DMS53 treated with DMSO at 0.1 percent for 48 hours (cell line): Measurements from ENCODE around the gene SNRNP200.

ENCODE experiments used
- DNase-seq: peaks from one replicate; lab custom pipeline; 2025; ENCODE audit not compliant: unreplicated experiment; lab: John Stamatoyannopoulos, UW

The SNRNP200 gene

DNA sequence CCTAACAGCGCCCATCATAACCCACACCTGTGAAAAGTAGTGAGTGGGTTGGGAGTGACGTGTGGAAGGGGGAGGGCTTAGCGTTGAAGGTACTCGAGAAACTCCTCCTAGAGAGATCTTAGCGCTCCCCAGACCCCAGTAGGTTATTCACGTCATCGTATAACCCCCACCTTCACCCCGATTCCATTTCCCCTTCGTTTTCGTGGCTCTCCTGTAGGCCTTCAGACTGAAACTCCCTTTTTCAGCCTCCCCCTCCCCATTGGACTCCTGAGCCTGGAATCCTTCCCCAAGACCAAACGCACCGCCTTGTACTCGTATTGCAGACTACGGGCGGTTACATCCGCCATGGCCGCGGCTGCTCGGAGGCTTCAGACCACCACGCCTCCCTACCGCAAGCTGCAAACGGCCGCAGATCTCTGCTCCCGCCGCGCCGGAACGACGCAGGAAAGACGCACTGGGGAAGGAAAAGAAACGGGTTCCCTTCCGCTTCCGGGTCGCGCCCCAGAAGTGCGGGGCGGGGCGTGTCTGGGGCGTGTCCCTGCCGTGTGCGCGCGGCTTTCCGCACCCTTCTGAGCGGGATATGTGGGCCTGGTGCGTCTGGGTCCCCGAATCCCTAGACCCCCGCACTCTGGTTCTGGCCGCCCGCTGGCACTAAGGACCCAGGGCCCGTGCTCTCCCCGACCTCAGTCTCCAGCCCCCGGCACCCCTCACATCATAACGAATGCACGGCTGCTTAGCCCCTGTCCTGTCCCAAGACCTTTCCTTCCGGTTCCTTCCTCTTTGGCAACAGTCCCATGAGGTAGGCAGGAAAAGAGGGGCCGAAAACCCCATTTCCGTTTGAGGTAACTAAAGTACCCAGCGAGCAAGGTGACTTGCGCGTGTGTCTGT is at the start of gene SNRNP200:
Gene SNRNP200 (minus strand): TSS at position 456 of the 888 bp plus-strand sequence. CDS start 109 bp downstream, at position 347.
- DNase-seq, result peak; percentile 88

DNA sequence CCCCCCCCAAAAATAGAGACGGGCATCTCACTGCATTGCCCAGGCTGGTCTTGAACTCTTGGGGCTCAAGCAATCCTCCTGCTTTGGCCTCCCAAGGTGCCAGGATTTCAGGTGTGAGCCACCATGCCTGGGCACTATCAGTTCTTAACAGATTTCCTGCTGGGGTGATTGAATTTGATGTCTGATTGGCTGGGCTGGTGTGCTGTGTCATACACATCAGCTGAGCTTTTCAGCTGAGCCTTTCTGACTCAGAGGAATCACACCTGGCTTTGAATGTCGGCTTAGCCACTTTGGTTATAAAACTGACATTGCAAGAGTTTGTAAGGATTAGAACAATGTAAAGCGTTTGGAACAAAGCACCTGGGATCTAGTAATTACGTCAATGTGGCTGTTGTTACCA is 49.1 kb upstream of the SNRNP200 start:
- no peak for DNase-seq

DNA sequence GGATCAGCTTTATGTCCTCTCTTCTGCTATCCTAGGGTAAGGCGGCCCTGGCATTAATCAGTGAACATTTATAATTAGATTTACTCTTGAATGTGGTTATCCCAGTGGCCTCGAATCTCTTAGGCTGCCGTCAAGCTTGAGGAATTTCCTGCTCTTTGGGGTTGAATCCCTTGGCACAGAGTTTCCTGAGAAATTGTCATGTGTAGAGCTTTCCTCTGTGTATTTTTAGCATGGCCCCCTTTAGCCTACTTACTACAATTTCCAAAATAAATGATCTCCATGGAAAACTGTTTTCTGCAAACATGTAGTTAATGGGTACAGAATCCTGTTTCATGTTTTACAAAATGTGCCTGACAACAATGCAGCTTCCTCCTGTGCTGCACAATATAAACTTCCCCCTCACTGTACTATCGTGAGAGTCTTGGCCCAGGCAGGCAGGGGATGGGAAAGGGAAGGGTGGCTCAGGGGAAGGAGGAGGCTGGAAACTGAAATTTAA is 48.3 kb upstream of the SNRNP200 start:
- DNase-seq, result no peak

DNA sequence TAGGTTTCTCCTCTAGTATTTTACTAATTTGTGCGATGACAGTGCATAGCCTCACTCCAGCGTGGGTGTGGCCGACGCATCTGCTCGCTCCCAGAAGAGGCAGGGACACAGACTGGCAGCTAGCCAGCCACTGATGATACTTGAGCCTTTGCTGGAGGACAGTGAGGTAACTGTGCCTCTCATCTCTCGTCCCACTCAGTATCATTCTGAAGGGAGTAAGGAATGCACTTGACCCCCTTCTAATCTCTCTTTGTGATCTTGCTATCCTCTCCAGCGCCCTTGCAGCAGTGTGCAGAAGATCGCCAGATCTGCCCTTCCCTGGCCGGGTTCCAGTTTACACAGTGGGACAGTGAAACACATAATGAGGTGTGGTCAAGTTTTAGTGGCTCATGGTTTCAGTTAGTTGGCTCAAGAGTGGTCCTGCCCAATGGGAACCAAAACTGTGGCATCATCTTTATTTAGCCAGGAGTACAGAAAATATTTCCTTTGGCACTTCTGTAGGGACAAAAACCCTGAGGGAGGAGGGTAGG is 47.8 kb upstream of the SNRNP200 start:
- DNase-seq, result peak; percentile 97

DNA sequence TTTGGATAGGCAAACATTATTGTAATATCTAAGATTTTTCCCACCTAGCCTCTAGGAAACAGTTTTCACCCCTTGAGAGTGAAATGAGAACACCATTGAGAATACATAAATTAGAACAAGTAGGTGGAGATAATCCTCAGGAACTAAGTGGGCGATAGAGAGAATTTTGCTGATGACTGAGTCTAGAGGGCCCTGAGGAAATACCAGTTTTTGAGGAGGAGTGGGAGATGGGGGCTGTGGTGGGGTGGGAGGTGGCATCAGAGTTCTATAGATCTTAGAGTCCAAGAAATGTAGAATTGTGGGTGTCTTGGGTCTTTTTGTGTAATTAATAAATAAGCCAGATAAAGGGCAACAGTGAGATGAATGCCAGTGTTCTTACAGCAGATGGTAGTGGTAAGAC is 42.0 kb upstream of the SNRNP200 start:
- no peak for DNase-seq

DNA sequence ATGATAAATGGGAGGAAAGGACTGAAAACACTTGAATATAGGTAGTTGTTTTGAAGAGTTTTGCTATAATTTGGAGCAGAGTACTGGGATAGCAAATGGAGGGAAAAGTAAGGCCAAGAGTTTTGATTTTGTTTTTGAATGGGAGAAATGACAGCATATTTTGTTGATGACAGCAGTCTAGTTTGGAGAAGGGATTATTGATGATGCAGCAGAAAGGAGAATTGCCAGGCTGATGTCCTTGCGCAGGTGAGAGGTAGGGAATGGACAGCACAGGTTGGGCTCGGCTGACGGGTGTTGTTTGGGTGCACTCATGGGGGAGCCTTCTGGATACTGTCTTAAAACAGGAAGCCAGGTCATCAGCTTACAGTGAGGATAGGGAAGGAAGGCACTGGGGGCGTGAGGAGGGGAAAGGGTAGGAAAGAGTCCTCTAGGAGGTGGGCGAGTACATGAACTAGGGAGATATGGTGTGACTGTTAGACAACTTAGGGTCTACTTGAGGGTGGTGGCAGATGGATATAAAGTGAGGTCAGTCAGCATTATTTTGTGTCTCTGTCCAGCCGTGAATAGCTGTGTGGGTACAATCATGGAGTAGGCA is 40.6 kb upstream of the SNRNP200 start:
- DNase-seq, result no peak

DNA sequence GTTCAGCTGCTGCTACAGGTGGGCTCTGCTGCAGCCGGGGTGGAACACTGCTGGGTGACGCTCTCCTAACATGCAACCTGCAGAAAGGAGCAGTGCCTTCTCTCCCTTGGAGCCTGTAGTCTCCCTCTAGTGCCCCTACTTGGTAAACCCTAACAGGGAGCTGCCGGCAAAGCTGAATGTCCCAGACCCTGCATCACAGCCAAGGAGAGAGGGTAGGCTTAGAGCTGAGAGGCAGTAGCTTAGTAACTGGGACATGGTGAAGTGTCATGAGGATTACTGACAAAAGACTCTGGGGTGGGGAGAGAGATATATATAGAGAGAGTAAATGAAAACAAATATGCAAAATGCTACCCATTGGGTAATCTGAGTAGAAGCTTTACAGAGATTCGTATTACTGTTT is 40.1 kb upstream of the SNRNP200 start:
- no peak for DNase-seq

DNA sequence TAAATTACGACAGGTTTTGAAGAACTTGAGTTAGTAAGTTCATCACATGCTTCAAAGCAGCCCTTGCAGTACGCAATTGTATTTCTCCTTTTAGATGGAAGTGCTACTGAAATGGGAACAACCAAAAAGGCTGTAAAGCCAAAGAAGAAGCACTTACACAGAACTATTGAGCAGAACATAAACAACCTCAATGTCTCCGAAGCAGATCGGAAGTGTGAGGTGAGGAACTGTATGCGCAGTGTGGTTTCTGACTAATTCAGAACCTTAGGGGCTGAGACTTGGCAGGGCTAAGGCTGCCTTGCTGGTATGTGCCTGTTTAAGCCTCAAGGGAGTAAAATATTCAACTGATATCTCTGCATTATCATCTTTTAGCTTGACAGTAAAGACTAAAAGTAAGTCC is 38.7 kb upstream of the SNRNP200 start:
- no peak for DNase-seq

DNA sequence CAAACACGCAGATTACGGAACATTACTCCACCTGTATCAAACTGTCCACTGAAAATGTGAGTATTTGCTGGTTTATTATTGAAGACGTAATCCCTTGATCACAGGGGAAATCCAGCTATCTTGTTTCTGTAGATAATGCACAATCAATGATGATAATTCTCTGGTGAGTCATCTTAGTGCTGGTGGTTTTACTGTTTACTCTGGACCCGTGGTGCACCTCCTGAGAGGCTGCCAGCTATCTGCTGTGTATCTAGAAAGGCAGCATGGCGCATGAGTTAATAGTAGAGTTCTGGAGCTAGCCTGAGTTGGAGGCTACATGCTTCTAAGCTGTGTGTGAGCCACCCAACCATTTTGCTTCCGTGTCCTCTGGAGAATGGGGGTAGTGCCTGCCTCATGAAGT is 36.7 kb upstream of the SNRNP200 start:
- DNase-seq, result peak; percentile 35

DNA sequence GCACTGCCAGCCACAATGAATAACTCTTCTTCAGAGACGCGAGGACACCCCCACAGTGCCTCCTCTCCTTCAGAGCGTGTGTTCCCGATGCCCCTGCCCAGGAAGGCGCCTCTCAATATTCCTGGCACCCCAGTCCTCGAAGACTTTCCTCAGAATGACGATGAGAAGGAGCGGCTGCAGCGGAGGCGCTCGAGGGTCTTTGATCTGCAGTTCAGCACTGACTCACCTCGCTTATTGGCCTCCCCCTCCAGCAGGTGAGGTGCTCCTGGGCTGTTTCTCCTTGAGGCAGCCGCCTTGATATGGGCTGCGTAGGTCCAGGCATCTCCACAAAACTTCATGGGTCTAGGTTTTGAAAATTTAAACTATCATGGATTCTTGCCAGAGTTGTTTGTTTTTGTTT is 36.3 kb upstream of the SNRNP200 start:
- no peak for DNase-seq

DNA sequence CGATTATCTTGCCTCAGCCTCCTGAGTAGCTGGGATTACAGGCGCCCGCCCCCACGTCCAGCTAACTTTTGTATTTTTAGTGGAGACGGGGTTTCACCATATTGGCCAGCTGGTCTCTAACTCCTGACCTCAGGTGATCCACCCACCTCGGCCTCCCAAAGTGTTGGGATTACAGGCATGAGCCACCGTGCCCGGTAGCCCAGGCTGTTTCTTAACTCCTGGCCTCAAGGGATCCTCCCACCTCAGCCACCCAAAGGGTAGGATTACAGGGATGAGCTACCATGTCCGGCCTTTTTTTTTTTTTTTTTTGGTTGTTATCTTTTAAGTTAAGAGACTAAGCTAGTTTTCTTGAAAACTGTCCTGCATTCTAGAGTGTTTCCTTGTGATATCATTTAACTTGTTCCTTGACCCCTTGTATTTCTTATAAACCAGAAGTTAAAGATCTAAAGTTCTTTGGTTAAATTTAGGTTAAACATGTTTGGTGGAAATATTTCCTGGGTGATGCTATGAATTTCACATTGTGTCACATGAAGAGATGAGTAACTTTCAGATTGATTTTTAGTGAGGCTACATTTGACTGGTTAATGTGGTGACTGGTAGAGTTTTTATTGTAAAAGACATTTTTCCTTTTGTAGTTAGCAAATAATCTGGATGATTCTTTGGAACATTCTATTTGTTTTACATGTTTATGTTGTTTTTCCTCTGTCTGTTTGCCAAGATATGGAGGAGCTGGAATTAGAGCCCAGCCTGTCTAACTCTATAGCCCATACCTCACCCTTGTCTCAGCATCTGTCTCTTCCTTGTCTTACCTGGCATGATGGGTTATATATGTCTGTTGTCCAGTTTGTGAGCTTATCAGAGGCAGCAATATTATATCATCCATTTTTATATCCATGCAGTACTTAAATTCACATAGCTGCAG is 35.4 kb upstream of the SNRNP200 start:
- DNase-seq, result no peak

DNA sequence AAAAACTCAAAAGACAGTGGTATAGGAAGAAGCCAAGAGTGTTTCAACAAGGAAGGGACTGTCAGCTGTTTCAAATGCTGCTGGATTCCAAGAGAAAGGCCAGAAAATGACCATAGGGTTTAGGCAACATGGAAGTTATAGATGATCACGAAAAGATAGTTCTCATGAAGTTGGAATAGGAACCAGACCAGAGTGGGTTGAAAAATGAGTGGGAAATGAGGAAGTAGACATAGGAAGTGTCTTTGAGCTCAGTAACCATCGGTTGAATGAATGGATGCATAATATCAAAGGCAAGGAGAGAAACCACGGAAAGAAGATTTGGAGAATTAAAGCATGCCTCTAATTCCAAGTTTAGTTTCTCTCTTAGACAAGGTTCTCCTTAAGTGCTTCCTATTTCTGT is 31.5 kb upstream of the SNRNP200 start:
- DNase-seq, result no peak

DNA sequence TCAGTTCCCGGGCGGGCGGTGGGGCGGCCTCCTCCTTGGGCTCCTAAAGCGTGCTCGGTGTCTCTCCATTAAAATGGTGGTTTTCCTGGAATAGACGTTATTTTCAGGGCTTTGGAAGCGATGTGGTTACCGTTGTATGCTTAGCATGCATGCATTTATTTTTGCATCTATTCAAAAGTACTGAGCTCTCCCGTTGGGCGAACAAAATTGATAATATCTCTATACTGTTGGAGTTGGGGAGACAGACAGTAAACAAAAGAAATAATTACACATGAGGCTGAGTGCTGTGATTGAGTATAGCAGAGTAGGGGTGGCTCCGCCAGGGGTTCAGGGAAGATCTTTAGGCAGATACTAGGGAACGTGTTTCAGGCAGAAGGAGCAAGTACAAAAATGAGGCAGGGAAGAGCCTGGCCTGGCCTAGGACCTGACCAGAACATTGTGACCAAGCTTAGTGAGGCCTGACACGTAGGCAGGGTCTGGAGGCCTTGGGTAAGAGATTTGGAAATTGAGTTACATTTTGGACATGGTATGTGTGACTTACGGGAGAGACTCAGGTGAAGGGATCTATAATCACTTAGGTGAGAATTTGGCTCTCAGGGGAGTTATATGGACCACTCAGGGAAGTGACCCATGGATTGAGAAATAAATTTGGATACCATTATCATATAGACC is 30.9 kb upstream of the SNRNP200 start:
- no peak for DNase-seq

DNA sequence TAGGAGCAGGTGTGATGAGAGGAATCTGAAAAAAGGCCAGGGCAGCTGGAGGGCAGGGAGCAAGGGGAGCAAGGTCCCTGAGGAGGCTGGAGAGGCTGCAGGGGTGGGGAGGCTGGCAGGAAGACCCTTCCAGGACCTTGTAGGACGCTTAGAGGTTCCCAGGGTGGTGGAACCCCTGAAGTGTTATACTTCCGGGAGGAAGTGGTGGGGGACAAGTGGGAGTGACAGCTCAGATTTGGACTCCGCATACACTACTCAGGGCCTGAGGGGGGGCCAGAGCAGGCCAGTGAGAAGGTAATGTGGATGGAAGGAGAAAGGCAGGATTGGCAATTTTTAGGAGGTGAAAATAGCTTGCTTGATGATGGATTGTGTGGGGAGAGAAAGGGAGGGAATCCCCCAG is 28.4 kb upstream of the SNRNP200 start:
- DNase-seq, result no peak

DNA sequence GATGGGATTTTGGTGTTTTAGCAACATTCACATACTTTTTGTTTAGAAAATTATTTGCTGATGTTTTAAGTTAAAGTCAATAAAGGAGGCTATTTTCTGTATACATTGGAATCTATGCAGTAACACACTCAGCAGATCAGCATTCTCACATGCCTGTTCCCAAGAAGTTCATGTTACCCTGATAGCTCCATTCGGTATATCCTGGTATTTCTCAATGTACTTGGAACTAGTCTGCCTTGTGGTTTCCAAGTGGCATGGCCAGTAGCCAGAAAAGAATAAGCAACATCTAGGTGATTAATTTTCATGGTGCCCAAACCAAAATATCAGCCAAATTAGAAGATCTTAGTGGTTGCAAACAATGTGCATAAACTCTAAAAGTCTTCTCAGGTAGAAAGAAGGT is 25.1 kb upstream of the SNRNP200 start:
- no peak for DNase-seq

DNA sequence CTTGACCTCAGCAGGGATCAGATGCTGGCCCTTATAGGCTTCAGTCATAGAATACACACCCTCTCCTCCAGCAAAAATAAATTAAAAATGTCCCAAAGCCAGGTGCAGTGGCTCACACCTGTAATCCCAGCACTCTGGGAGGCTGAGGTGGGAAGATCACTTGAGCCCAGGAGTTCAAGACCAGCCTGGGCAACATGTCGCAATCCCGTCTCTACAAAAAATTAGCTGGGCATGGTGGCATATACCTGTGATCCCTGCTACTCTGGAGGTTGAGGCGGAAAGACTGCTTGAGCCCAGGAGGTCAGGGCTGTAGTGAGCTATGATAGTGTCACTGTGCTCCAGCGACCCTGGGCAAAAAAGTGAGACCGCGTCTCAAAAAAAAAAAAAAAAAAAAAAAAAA is 24.5 kb upstream of the SNRNP200 start:
- DNase-seq, result no peak

DNA sequence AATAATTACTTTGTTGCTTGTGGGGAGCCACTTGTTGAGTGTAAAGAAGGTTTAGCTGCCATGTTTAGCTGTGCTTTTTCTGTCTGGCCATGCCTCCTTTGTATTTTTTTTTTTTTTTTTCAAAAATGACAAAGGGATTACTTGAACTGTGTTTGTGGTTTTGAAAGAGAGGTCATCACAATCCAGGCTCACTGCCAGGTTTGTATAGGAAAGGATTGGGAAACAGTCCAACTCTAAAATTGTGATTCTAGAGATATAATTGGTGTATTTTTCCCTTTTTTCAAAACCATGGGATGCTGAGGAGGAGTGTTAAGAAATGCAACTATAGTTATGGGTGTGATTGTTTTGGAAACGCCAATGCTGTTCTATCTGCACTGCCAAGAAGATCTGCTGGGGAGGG is 24.1 kb upstream of the SNRNP200 start:
- no peak for DNase-seq

DNA sequence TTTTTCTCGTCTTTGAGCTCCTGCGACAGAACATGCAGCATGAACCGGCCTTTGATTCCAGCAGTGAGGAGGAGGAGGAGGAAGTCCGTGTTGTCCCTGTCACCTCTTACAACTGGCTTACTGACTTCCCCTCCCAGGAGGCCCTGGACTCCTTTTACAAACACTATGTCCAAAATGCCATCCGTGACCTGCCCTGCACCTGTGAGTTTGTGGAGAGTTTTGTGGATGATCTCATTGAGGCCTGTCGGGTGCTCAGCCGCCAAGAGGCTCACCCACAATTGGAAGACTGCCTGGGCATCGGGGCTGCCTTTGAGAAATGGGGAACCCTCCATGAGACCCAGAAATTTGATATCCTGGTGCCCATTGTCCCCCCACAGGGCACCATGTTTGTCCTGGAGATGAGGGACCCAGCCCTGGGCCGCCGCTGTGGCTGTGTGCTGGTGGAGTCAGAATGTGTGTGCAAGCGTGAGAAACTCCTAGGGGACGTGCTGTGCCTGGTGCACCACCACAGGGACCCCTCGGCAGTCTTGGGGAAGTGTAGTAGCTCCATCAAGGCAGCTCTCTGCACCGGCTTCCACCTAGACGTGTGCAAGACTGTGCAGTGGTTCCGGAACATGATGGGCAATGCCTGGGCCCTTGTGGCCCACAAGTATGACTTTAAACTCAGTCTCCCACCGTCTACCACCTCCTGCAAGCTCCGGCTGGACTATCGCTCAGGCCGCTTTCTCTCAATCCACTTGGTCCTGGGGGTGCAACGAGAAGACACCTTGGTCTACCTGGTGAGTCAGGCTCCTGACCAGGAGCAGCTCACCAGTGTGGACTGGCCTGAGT is 21.9 kb upstream of the SNRNP200 start:
- DNase-seq, result no peak

DNA sequence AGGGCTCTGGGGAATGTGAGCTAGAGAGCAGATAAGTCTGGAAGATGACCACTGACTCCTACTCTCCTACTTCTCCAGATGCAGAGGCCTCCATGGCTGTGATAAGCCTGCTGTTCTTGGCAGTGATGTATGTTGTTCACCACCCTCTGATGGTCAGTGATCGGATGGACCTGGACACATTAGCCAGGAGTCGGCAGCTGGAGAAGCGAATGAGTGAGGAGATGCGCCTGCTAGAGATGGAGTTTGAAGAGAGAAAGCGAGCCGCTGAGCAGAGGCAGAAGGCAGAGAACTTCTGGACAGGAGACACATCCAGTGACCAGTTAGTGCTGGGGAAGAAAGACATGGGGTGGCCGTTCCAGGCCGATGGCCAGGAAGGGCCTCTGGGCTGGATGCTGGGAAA is 21.2 kb upstream of the SNRNP200 start:
- DNase-seq, result no peak

DNA sequence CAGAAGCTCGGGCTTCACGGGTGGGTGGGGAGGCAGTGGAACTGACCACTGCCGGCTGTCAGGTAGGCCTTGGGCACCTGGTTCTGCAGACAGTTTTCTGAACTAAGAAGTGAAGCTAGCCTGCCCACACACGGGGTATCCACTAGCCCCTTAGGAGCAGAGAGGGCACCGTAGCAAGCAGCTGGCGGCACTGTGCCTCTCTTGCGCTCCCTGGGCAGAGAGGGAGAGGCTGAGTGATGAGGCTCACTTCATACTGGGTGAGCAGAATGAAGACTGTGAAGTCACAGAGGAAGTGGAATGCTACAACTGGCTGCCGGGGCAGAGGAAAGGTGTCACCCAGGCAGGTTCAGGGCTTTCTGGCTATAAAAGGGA is 20.5 kb upstream of the SNRNP200 start:
- DNase-seq, result peak; percentile 18
